NAMALWA (cell line): ENCODE results near the gene TNFRSF25.

Experiments used
- DNase-seq: peaks from one replicate; pipeline ENCODE4 v3.0.0-alpha.2; 2015; ENCODE audit warnings: low spot score

TNFRSF25 gene

GRCh38 chr1:6466023-6466422, at the start of gene TNFRSF25:
Gene TNFRSF25, minus strand, starts transcription at chr1:6466173. Its CDS starts 66 bp downstream, at chr1:6466107.
- no peak for DNase-seq

GRCh38 chr1:6515771-6516170, 49.8 kb upstream of the TNFRSF25 start:
- no peak for DNase-seq

- no peak for DNase-seq
Observed at GRCh38 chr1:6513320-6513801, 47.4 kb upstream of the TNFRSF25 start.

GRCh38 chr1:6512908-6513280, 46.9 kb upstream of the TNFRSF25 start:
- DNase-seq, result no peak

- DNase-seq, result no peak
Observed at GRCh38 chr1:6512245-6512907, 46.4 kb upstream of the TNFRSF25 start.

GRCh38 chr1:6511561-6512244, 45.7 kb upstream of the TNFRSF25 start:
- no peak for DNase-seq

- DNase-seq, result no peak
Observed at GRCh38 chr1:6511056-6511455, 45.1 kb upstream of the TNFRSF25 start.

- DNase-seq, result no peak
Observed at GRCh38 chr1:6510493-6510892, 44.5 kb upstream of the TNFRSF25 start.

- no peak for DNase-seq
Observed at GRCh38 chr1:6509919-6510291, 43.9 kb upstream of the TNFRSF25 start.

- DNase-seq, result no peak
Observed at GRCh38 chr1:6509220-6509918, 43.4 kb upstream of the TNFRSF25 start.

GRCh38 chr1:6508816-6509189, 42.8 kb upstream of the TNFRSF25 start:
- no peak for DNase-seq

GRCh38 chr1:6508154-6508815, 42.3 kb upstream of the TNFRSF25 start:
- DNase-seq, result no peak

- no peak for DNase-seq
Observed at GRCh38 chr1:6507461-6507911, 41.5 kb upstream of the TNFRSF25 start.

- no peak for DNase-seq
Observed at GRCh38 chr1:6507037-6507428, 41.1 kb upstream of the TNFRSF25 start.

GRCh38 chr1:6506210-6507036, 40.5 kb upstream of the TNFRSF25 start:
- no peak for DNase-seq

GRCh38 chr1:6505367-6506209, 39.6 kb upstream of the TNFRSF25 start:
- DNase-seq, result no peak

- DNase-seq, result no peak
Observed at GRCh38 chr1:6504887-6505286, 38.9 kb upstream of the TNFRSF25 start.

GRCh38 chr1:6503884-6504602, 38.1 kb upstream of the TNFRSF25 start:
- DNase-seq, result no peak

GRCh38 chr1:6502000-6502891, 36.3 kb upstream of the TNFRSF25 start:
- no peak for DNase-seq
